NB4 (cell line): ENCODE data around the gene TOMM5.

Experiments used
- POLR2A ChIP-seq: IDR thresholded peaks from 2 replicates; pipeline ENCODE4 v1.6.1; 2011; ENCODE audit warnings: mild to moderate bottlenecking; ENCODE audit not compliant: insufficient read length; ENCODE audit errors: extremely low read depth
- TF ChIP-seq, protein P1 (sequence below): IDR thresholded peaks from one replicate; pipeline ENCODE4 v1.5.1; 2012; ENCODE audit warnings: low read depth, low read length

DNA sequence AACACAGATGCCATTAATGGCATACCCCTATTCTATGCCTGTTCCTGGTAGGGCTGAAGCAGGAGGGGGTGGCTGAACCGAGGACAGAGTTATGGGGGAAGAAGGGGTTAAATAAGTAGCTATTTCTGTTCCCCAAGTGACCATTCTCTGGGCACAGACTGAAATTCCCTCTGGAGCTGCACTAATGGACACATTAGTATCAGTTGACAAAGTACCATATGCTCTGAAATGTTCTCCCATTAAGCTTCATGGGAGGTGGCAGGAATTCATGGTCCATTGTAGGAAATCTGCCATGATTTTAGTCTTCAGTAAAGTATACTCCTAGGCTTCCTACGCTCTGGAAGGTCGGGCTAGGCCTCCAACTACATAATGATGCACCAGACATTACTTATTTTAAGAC is 47.8 kb upstream of the TOMM5 start:
- TF ChIP-seq, protein P1, sequence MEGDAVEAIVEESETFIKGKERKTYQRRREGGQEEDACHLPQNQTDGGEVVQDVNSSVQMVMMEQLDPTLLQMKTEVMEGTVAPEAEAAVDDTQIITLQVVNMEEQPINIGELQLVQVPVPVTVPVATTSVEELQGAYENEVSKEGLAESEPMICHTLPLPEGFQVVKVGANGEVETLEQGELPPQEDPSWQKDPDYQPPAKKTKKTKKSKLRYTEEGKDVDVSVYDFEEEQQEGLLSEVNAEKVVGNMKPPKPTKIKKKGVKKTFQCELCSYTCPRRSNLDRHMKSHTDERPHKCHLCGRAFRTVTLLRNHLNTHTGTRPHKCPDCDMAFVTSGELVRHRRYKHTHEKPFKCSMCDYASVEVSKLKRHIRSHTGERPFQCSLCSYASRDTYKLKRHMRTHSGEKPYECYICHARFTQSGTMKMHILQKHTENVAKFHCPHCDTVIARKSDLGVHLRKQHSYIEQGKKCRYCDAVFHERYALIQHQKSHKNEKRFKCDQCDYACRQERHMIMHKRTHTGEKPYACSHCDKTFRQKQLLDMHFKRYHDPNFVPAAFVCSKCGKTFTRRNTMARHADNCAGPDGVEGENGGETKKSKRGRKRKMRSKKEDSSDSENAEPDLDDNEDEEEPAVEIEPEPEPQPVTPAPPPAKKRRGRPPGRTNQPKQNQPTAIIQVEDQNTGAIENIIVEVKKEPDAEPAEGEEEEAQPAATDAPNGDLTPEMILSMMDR = no peak
- TF ChIP-seq POLR2A = no peak
